Pericardium fibroblast (primary cell): ENCODE data around the gene SPDYE4. TPM values are rescaled to one million over a fixed set of nuclear protein-coding genes. Genes with fewer than 3 reads are reported as not detected.

ENCODE experiments used
- total RNA-seq: library from RNA; depleted of rRNA; stranded (reverse); fragments of >200 nt; gene quantifications from 2 replicates; pipeline ENCODE4 v1.2.3, GENCODE V29; 2015

Gene SPDYE4, protein sequence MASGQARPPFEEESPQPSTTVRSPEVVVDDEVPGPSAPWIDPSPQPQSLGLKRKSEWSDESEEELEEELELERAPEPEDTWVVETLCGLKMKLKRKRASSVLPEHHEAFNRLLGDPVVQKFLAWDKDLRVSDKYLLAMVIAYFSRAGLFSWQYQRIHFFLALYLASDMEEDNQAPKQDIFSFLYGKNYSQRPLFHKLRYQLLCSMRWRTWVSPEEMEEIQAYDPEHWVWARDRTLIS
- total RNA-seq = not detected in 2 replicates

GRCh38 chr17:8758137-8758596 lies at the start of gene SPDYE4:
Gene SPDYE4, minus strand, starts transcription at chr17:8758546. Its CDS starts 164 bp downstream, at chr17:8758382.

DNA sequence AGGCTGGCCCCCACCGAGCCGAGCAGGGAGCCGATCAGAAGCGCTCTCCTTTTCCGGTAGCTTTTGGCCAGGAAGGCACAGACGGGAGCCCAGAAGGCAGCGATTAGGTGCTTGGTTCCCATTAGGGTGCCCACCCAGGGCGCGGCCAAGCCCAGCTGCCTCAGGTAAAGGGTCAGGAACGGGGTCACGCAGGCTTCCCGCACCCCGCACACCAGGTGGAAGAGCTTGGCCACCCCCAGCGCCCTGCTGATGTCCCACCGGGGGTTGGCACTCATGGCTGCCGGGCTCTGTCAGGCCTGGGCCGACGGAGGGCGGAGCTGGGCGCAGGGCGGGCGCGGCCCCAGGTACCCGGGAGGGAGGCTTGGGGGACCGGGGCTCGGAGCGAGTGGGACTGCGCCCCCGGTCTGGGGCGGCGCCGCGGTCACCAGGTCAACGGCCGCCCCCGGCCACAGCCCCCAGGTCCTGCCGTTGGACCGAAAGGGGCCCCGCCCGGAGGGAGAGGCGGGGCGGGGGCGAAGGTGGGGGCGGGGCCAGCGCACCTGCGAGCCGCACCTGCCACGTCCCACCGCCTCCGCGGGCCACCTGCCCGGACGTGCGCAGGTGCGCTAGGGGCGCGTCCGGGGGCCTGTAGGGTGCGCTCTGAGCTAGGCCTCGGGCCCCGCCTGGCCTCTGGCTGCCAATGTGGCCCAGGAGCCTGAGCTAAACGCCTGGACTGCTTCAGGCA lies 40.7 kb upstream of the SPDYE4 start, which contains the start of gene MFSD6L:
MFSD6L (minus strand) TSS at position 520 of the 724 bp plus-strand sequence; CDS start at position 275, 245 bp downstream.

Other genes with a start within 250 kb of the SPDYE4 start
- gene MYH10, start 127.8 kb downstream of the SPDYE4 start, total RNA-seq = 112 and 273 TPM in 2 replicates
- gene CCDC42, start 13.7 kb downstream of the SPDYE4 start, total RNA-seq = not detected in 2 replicates
- gene MFSD6L, start 40.8 kb upstream of the SPDYE4 start, total RNA-seq = not detected in 2 replicates
- gene PIK3R6, start 109.1 kb upstream of the SPDYE4 start, total RNA-seq = not detected in 2 replicates
- gene PIK3R5, start 207.2 kb upstream of the SPDYE4 start, total RNA-seq = not detected in 2 replicates